HG02938 (cell line): ENCODE results near the gene USP9X.
"Not testable (repeated sequence)": the region's sequence is repeated elsewhere in the genome, so short reads cannot be mapped to it uniquely, and the experiment has no call there.

Source experiments
- ATAC-seq: cut with Tn5 transposase; IDR thresholded peaks from one replicate; pipeline ENCODE4 v1.9.1; 2021; ENCODE audit warnings: mild to moderate bottlenecking, moderate library complexity; ENCODE audit not compliant: unreplicated experiment

USP9X gene

DNA sequence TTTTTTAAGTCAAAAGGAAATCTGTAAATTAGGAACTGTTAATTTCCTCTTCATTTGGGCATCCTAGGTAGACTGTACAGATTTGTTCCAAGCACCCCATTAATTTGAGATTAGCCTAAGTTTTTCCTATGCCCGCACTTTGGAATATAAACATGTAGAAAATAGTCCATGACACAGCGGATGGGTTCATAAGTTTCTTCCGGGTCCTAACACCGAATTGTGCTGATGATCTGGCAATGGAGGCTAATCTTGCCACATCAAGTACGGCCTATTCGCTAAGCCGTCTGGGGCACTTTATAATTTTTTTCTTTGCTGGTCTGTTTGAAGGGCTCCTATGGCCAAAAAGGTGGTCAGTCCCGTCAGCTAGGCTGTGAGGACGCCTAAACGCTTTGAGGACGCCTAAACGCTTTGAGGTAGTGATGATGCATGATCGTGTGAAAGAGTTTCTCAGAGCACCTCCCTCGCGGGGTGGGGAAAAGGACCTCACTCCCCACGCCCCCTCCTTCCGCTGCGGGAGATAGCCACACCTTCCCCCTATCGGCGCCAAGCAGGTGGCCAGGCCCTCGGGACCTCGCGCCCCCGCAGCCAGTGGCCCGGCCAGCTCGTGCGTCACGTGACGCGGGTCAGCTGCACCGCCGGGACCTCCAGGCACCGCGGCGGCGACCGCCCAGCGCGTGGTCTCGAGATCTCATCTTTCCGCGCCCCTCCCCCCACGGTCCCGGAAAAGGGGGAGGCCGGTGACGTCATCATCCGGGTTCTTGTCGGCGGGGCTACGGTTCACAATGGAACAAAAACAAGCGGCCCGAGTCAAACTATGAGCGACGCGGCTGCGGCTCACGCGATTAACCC is 977 bp upstream of the USP9X start:
- peak; percentile 51 for ATAC-seq

- peak; percentile 26 for ATAC-seq
Measured at GRCh38 chrX:41085512-41085877, 250 bp downstream of the USP9X start.

DNA sequence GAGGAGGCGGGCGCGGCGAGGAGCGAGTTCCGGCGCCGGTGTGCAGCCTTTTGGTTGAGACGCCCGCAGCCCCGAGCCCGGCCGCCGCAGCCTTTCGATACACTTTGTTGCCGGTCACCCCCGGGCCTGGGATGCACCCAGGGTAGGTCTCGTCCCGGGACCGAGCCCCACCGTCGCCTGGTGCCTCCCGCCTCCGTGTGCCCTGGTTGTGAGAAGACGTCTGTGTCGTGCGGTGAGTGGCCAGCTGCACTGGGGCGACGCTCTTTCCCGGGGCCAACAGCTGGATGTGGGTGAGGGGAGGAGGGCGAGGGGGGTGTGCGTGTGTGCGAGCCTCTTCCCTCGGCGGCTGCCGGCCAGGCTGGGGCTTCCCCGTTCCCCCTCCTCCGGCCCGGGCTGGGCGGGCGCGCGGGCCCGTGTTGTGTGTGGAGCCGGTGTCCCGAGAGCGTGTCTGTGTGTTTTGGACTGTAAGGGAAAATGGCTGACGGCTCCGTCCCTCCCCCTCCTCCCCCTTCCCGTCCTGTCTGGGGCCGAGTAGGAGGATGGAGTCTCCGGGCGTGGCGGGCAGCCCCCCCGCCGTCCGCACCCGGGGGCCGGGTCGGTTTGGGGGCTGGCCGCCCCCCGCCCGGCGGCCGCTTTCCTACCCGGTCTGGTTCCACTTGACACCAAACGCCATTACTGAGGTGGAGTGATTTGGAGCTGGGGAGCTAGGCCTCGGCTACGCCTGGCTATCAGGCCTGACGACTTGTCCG is 807 bp downstream of the USP9X start:
- ATAC-seq = peak; percentile 10

DNA sequence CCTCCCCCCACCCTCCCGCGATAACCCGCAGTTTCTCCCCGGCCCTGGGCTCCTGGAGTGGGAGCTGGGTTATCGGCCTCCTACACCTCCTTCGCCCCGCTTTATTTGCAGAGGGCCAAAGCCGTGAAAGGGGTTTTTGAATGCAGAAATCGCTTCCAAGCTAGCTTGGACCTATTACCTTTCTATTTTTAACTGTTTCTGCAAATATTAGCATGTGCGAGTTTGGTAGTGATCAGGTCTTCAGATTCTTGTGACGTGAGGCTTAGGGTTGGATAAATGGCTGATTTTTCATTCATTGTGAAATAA is 1.3 kb downstream of the USP9X start:
- no peak for ATAC-seq

DNA sequence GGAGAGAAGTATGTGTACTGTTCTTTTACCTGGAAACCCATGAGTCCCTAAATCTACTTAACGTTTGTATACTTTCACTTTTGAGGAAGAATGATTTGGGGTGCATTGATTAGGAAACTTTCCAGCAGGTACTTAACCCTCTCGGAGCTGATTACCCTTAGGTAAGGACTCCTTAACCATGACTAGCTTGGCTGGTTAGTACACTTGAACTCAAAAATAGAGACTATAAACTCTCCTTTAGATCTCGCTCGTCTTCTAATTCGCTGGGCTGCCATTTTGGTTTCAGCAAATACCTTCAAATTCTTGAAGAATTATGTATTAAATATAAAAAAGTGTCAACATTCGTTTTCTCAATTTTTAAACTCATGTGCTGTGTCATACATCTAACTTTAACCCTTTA is 2.0 kb downstream of the USP9X start:
- ATAC-seq = no peak

GRCh38 chrX:41090568-41091238 is 5.5 kb downstream of the USP9X start:
- no peak for ATAC-seq

- no peak for ATAC-seq
Measured at GRCh38 chrX:41092776-41093175, 7.5 kb downstream of the USP9X start.

GRCh38 chrX:41095174-41095573 is 9.9 kb downstream of the USP9X start:
- no peak for ATAC-seq

GRCh38 chrX:41095908-41096307 is 10.7 kb downstream of the USP9X start:
- no peak for ATAC-seq

DNA sequence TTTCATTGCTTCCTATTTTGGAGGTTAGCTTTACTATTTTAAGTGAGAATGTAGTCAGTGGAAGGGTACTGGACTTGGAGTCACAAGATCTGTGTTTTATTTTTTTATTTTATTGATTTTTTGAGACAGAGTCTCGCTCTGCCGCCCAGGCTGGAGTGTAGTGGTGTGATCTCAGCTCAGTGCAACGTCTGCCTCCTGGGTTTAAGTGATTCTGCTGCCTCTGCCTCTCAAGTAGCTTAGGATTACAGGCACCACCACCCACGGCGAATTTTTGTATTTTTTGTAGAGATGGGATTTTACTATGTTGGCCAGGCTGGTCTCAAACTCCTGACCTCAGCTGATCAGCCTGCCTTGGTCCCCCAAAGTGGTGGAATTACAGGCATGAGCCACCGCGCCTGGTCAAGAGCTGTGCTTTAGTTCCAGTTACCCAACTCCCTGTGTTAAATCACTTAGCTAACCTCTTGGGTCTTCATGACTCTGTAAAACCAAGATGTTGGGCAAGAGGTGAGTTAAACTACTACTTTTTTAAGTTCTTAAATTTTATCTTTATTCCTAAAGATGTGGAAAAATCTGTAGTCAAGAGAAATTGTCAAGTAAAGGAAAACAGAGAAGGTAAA is 11.2 kb downstream of the USP9X start:
- no peak for ATAC-seq

GRCh38 chrX:41097326-41097725 is 12.1 kb downstream of the USP9X start:
- ATAC-seq = no peak

DNA sequence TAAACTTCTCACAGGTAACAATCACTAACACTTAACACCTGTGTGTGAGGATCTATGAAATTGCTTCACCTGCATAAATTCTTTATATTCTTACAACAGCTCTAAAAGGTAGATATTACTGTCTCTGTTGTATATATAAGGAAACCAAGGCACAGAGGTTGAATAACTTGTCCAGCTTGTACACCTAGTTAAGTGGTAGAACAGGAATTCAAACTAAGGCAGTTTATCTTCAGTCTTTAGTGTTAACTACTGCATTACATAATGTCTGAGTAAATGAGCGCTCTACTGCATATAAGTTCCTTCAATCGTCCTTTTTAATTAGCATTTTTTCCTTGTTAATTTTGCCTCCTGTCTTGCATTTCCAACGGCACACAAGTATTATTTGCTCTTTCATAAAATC is 15.0 kb downstream of the USP9X start:
- no peak for ATAC-seq

DNA sequence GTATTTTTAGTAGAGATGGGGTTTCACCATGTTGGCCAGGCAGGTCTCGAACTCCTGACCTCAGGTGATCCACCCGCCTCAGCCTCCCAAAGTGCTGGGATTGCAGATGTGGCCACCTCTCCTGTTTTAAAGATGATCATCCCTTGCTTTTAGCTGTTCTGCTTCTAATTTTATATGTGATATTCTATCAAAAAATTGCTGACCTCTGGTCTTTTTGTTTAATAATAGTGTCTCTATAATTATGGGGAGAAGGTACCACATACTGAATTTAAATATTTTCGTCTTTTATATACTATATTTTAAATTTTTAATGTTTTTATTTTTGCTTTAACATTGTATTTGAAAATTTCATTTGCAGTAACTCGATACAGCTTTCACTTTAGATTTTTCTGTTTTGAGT is 15.6 kb downstream of the USP9X start:
- no peak for ATAC-seq

- no peak for ATAC-seq
Measured at GRCh38 chrX:41105005-41105404, 19.8 kb downstream of the USP9X start.

GRCh38 chrX:41106257-41106656 is 21.0 kb downstream of the USP9X start:
- not testable (repeated sequence) for ATAC-seq

DNA sequence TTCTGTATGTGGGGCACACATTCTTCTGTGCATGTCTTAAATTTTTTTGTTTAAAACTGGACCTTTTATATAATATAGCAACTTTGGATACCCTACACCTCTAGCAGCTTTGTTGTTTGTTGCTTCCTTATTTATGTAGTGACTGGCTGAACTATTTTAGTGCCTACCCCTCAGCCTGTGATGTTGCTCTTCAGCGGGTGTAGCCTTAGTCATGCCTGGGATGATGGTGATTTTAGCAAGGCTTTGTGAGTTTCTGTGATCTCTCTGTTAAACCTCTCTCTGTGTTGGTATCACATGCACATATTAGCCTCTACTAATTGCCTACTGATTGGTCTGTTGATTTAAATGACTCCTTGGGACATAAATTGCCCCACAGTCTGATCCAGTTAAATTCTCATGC is 22.8 kb downstream of the USP9X start:
- ATAC-seq = no peak

DNA sequence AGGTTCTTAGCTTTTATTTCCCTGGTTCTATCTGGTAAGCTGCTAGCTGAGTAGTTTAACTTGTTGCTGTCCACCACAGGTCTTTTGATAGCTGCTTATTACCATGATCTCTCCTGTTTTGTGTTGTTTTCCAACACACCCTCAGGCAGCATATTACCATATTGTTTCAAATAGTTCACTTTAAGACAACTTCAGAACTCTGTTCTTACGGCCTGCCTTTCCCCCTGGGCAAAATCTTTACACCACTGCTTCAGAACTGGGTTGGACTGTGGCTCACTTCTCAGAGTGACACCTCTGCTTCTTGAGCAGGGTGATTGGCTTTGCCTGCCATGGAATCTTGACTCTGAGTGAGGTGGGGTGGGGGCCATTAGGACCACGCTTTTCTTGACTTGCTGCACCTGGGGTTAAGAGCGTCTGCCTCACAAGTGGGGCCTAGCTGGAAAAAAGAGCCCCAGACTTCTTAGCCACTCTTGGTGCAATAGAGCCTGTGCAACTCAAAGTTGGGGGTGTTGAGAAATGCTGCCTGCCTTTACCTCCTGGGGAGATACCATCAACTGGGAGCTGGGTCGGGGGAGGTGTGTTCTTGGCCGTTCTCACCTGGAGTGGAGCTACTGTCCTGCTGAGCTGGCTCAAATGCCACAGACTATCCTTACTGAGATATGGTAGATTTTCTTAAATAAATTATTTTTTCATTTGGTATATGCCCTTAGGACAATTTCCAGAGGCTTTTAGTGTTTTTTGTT is 23.4 kb downstream of the USP9X start:
- ATAC-seq = no peak

DNA sequence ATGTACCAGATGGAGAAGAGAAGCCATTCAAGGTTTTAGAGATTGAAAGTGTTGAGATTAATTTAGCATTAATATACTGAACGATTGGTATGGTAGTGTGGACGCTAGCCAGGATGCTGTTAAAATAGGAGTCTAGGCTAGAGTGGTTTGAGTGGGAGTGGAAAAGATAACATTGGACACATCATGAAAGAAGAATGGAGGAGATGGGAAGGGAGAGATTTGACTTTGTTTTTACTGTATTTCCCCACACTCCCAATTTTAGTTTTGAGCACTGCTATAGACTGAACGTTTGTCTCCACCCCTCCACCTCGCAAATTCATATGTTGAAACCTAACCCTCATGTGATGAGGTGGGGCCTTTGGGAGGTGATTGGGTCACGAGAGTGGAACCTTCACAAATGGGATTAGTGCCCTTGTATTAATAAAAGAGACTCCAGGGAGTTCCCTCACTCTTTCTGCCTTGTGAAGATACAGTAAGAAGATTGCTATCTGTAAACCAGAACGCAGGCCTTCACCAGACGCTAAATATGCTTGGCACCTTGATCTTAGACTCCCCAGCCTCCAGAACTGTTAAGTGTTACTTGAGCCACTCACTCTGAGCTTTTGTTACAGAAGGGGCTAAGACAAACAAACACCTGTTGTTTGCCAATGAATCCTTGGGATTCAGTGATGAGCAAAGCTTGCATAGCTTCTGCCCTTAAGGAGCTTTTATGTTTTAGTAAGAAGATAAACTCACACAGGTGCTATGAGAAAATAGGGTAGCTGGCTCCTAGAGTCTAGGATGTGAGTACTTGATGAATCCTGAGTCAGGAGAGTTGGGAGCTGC is 25.8 kb downstream of the USP9X start:
- ATAC-seq = no peak

DNA sequence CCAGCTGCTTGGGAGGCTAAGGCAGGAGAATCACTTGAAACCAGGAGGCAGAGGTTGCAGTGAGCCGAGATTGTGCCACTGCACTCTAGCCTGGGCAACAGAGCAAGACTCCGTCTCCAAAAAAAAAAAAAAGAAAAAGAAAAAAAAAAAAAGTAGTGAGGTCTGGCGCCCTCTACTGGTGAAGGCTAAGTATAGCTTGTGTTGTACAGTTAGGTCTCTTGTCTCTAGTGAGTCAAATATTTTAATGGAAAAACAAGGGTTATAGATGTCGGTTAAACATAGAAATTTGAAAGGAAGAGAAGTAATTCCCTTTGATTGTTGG is 29.8 kb downstream of the USP9X start:
- not testable (repeated sequence) for ATAC-seq

DNA sequence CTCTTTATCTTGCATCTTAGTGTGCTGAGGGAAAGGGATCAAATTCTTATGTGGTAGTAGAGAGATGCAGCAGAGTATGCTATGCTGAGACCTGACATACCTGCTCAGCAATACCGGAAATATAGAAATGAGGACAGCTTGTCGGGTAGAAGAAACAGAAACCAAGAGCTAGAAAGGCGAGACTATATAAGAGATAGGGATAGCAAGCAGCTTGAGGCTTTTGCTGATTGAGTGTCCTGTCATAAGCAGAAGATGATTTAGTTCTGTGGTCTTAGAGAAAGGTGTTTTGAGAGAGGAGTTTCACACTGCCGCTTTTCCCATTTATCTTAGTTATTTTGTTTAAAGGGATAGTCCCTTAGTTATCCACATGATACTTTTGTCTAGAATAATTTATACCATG is 31.7 kb downstream of the USP9X start:
- ATAC-seq = peak; percentile 83
